ENCODE measurements around the gene MMP15. TPM values are rescaled to one million over a fixed set of nuclear protein-coding genes. Genes with fewer than 3 reads are reported as not detected.

Gene MMP15
- polyA plus RNA-seq, 1 donor: 56.8 TPM

- H3K36me3 ChIP-seq (ENCODE audit: control insufficient read depth, insufficient read depth, low read length): no peaks in the 10 kb centered on the region
- peak in 1 of 2 donors; percentile 21 for DNase-seq
- no peak overlapping the region for H3K27ac ChIP-seq (ENCODE audit: low read length)
Observed at GRCh38 chr16:57985204-57986181, 40.1 kb upstream of the MMP15 start.

GRCh38 chr16:57986196-57986595, 39.4 kb upstream of the MMP15 start:
- Histone ChIP-seq H3K36me3 (ENCODE audit: control insufficient read depth, insufficient read depth, low read length) (no peaks in the 10 kb centered on the region), H3K27me3 (ENCODE audit: control insufficient read depth, insufficient read depth, low read length) (peaks cover 49% of the 10 kb centered on the region), H3K4me1 (ENCODE audit: control insufficient read depth, insufficient read depth, low read length) (peaks cover 14% of the 10 kb centered on the region), H3K9me3 (ENCODE audit: control insufficient read depth, low read depth, low read length) (peaks cover 9% of the 10 kb centered on the region), H3K4me3 (ENCODE audit: low read length) (no peak overlapping the region), H3K27ac (ENCODE audit: low read length) (no peak overlapping the region)
- WGBS (ENCODE audit: insufficient coverage, low lambda C conversion rate): 40% methylated on average over 2 of the region's 9 CpGs
- no peak for DNase-seq

More at GRCh38 chr16:57985204-57986181, 40.1 kb upstream of the MMP15 start:
- WGBS (ENCODE audit: insufficient coverage, low lambda C conversion rate): no CpG with 5 or more reads among the region's 62 CpGs
- Histone ChIP-seq H3K4me1 (ENCODE audit: control insufficient read depth, insufficient read depth, low read length) (peaks cover 14% of the 10 kb centered on the region), H3K4me3 (ENCODE audit: low read length) (peak overlapping the region; percentile 30), H3K9me3 (ENCODE audit: control insufficient read depth, low read depth, low read length) (peaks cover 9% of the 10 kb centered on the region), H3K27me3 (ENCODE audit: control insufficient read depth, insufficient read depth, low read length) (peaks cover 49% of the 10 kb centered on the region)

GRCh38 chr16:57987441-57988177, 37.9 kb upstream of the MMP15 start:
- no peak overlapping the region for H3K4me3 ChIP-seq (ENCODE audit: low read length)
- no peak overlapping the region for H3K27ac ChIP-seq (ENCODE audit: low read length)
- no CpG with 5 or more reads among the region's 8 CpGs for WGBS (ENCODE audit: insufficient coverage, low lambda C conversion rate)
- H3K27me3 ChIP-seq (ENCODE audit: control insufficient read depth, insufficient read depth, low read length): peaks cover 46% of the 10 kb centered on the region
- H3K9me3 ChIP-seq (ENCODE audit: control insufficient read depth, low read depth, low read length): peaks cover 9% of the 10 kb centered on the region
- no peak for DNase-seq
- H3K36me3 ChIP-seq (ENCODE audit: control insufficient read depth, insufficient read depth, low read length): no peaks in the 10 kb centered on the region
- peaks cover 14% of the 10 kb centered on the region for H3K4me1 ChIP-seq (ENCODE audit: control insufficient read depth, insufficient read depth, low read length)

GRCh38 chr16:57988929-57989328, 36.6 kb upstream of the MMP15 start:
- Histone ChIP-seq H3K27me3 (ENCODE audit: control insufficient read depth, insufficient read depth, low read length) (peaks cover 41% of the 10 kb centered on the region), H3K9me3 (ENCODE audit: control insufficient read depth, low read depth, low read length) (peaks cover 9% of the 10 kb centered on the region), H3K4me1 (ENCODE audit: control insufficient read depth, insufficient read depth, low read length) (peaks cover 14% of the 10 kb centered on the region), H3K4me3 (ENCODE audit: low read length) (no peak overlapping the region), H3K27ac (ENCODE audit: low read length) (no peak overlapping the region), H3K36me3 (ENCODE audit: control insufficient read depth, insufficient read depth, low read length) (peaks cover 10% of the 10 kb centered on the region)
- WGBS (ENCODE audit: insufficient coverage, low lambda C conversion rate): no CpG with 5 or more reads among the region's 1 CpG
- DNase-seq: no peak

GRCh38 chr16:57991551-57992059, 33.9 kb upstream of the MMP15 start:
- H3K27ac ChIP-seq (ENCODE audit: low read length): no peak overlapping the region
- no peak overlapping the region for H3K4me3 ChIP-seq (ENCODE audit: low read length)
- no peak for DNase-seq
- no peaks in the 10 kb centered on the region for H3K9me3 ChIP-seq (ENCODE audit: control insufficient read depth, low read depth, low read length)
- WGBS (ENCODE audit: insufficient coverage, low lambda C conversion rate): no CpG with 5 or more reads among the region's 11 CpGs
- H3K27me3 ChIP-seq (ENCODE audit: control insufficient read depth, insufficient read depth, low read length): peaks cover 16% of the 10 kb centered on the region
- no peaks in the 10 kb centered on the region for H3K4me1 ChIP-seq (ENCODE audit: control insufficient read depth, insufficient read depth, low read length)
- H3K36me3 ChIP-seq (ENCODE audit: control insufficient read depth, insufficient read depth, low read length): peaks cover 34% of the 10 kb centered on the region

GRCh38 chr16:57992084-57992483, 33.5 kb upstream of the MMP15 start:
- no peaks in the 10 kb centered on the region for H3K9me3 ChIP-seq (ENCODE audit: control insufficient read depth, low read depth, low read length)
- no peaks in the 10 kb centered on the region for H3K4me1 ChIP-seq (ENCODE audit: control insufficient read depth, insufficient read depth, low read length)
- no CpG with 5 or more reads among the region's 6 CpGs for WGBS (ENCODE audit: insufficient coverage, low lambda C conversion rate)
- H3K4me3 ChIP-seq (ENCODE audit: low read length): no peak overlapping the region
- no peak for DNase-seq
- H3K27me3 ChIP-seq (ENCODE audit: control insufficient read depth, insufficient read depth, low read length): peaks cover 11% of the 10 kb centered on the region
- H3K27ac ChIP-seq (ENCODE audit: low read length): no peak overlapping the region
- peaks cover 38% of the 10 kb centered on the region for H3K36me3 ChIP-seq (ENCODE audit: control insufficient read depth, insufficient read depth, low read length)

- DNase-seq: no peak
- Histone ChIP-seq H3K27ac (ENCODE audit: low read length) (no peak overlapping the region), H3K36me3 (ENCODE audit: control insufficient read depth, insufficient read depth, low read length) (peaks cover 48% of the 10 kb centered on the region), H3K27me3 (ENCODE audit: control insufficient read depth, insufficient read depth, low read length) (no peaks in the 10 kb centered on the region), H3K4me1 (ENCODE audit: control insufficient read depth, insufficient read depth, low read length) (no peaks in the 10 kb centered on the region), H3K4me3 (ENCODE audit: low read length) (no peak overlapping the region), H3K9me3 (ENCODE audit: control insufficient read depth, low read depth, low read length) (no peaks in the 10 kb centered on the region)
- WGBS (ENCODE audit: insufficient coverage, low lambda C conversion rate): no CpG with 5 or more reads among the region's 8 CpGs
Observed at GRCh38 chr16:57993438-57993837, 32.1 kb upstream of the MMP15 start.

- WGBS (ENCODE audit: insufficient coverage, low lambda C conversion rate): no CpG with 5 or more reads among the region's 5 CpGs
- Histone ChIP-seq H3K27ac (ENCODE audit: low read length) (no peak overlapping the region), H3K27me3 (ENCODE audit: control insufficient read depth, insufficient read depth, low read length) (no peaks in the 10 kb centered on the region), H3K4me3 (ENCODE audit: low read length) (no peak overlapping the region), H3K4me1 (ENCODE audit: control insufficient read depth, insufficient read depth, low read length) (no peaks in the 10 kb centered on the region), H3K9me3 (ENCODE audit: control insufficient read depth, low read depth, low read length) (no peaks in the 10 kb centered on the region), H3K36me3 (ENCODE audit: control insufficient read depth, insufficient read depth, low read length) (peaks cover 48% of the 10 kb centered on the region)
- DNase-seq: no peak
Observed at GRCh38 chr16:57993897-57994296, 31.7 kb upstream of the MMP15 start.

GRCh38 chr16:57994361-57994760, 31.2 kb upstream of the MMP15 start:
- peaks cover 48% of the 10 kb centered on the region for H3K36me3 ChIP-seq (ENCODE audit: control insufficient read depth, insufficient read depth, low read length)
- no CpG with 5 or more reads among the region's 4 CpGs for WGBS (ENCODE audit: insufficient coverage, low lambda C conversion rate)

GRCh38 chr16:57994778-57995177, 30.8 kb upstream of the MMP15 start:
- no CpG with 5 or more reads among the region's 4 CpGs for WGBS (ENCODE audit: insufficient coverage, low lambda C conversion rate)

More at GRCh38 chr16:57994361-57994760, 31.2 kb upstream of the MMP15 start:
- Histone ChIP-seq H3K4me3 (ENCODE audit: low read length) (no peak overlapping the region), H3K27me3 (ENCODE audit: control insufficient read depth, insufficient read depth, low read length) (no peaks in the 10 kb centered on the region), H3K9me3 (ENCODE audit: control insufficient read depth, low read depth, low read length) (no peaks in the 10 kb centered on the region), H3K4me1 (ENCODE audit: control insufficient read depth, insufficient read depth, low read length) (no peaks in the 10 kb centered on the region), H3K27ac (ENCODE audit: low read length) (no peak overlapping the region)
- no peak for DNase-seq

More at GRCh38 chr16:57994778-57995177, 30.8 kb upstream of the MMP15 start:
- H3K4me1 ChIP-seq (ENCODE audit: control insufficient read depth, insufficient read depth, low read length): peaks cover 3% of the 10 kb centered on the region
- H3K27ac ChIP-seq (ENCODE audit: low read length): no peak overlapping the region
- peaks cover 48% of the 10 kb centered on the region for H3K36me3 ChIP-seq (ENCODE audit: control insufficient read depth, insufficient read depth, low read length)
- no peaks in the 10 kb centered on the region for H3K27me3 ChIP-seq (ENCODE audit: control insufficient read depth, insufficient read depth, low read length)
- H3K4me3 ChIP-seq (ENCODE audit: low read length): no peak overlapping the region
- DNase-seq: peak in 1 of 2 donors; percentile 22
- H3K9me3 ChIP-seq (ENCODE audit: control insufficient read depth, low read depth, low read length): no peaks in the 10 kb centered on the region
